ENCODE data around the gene IVL. TPM values are rescaled to one million over a fixed set of nuclear protein-coding genes. Genes with fewer than 3 reads are reported as not detected.

Gene IVL
- total RNA-seq (not detected), polyA plus RNA-seq (ENCODE audit: insufficient read depth in 1 of 8, insufficient read length in 8 of 8, low replicate concordance in 1 of 8) (1 to 10 TPM in 1 of 8 donors, under 1 TPM in 3, not detected in 4; 0.11 to 8.1 (median 0.32) TPM)
- long read RNA-seq, donor 1, result 0 reads
- long read RNA-seq, donor 2, result 0 reads
- long read RNA-seq, donor 3, result 0 reads
- long read RNA-seq, donor 4, result 0 reads
- long read RNA-seq, donor 5, result 0 reads
- long read RNA-seq, donor 6, result 0 reads
- long read RNA-seq, donor 7, result 0 reads
- long read RNA-seq, donor 8, result 0 reads
- long read RNA-seq, donor 9, result 0 reads
- long read RNA-seq, donor 10, result 0 reads
- long read RNA-seq, donor 11, result 0 reads

GRCh38 chr1:152907686-152908601 is at the start of gene IVL:
IVL (plus strand) TSS chr1:152908546; CDS start chr1:152909798, 1,252 bp downstream.
- no peaks in the 10 kb centered on the region for H3K36me3 ChIP-seq (ENCODE audit: control insufficient read depth, insufficient read depth, low read length)
- DNase-seq, result no peak
- H3K4me1 ChIP-seq (ENCODE audit: control insufficient read depth, insufficient read depth, low read length), result no peaks in the 10 kb centered on the region
- H3K4me3 ChIP-seq (ENCODE audit: low read length), result no peak within 1 kb of the TSS
- 58% methylated on average over 2 of the region's 4 CpGs for WGBS (ENCODE audit: insufficient coverage)
- no peaks in the 10 kb centered on the region for H3K9me3 ChIP-seq (replicated peaks; ENCODE audit: control insufficient read depth, low read depth, low read length)
- H3K27ac ChIP-seq (ENCODE audit: low read length), result no peak within 1 kb of the TSS
- no peaks in the 10 kb centered on the region for H3K27me3 ChIP-seq (ENCODE audit: control insufficient read depth, insufficient read depth, low read length)

- Histone ChIP-seq H3K4me1 (ENCODE audit: control insufficient read depth, insufficient read depth, low read length) (no peaks in the 10 kb centered on the region), H3K4me3 (ENCODE audit: low read length) (no peak within 1 kb of the TSS), H3K9me3 (replicated peaks; ENCODE audit: control insufficient read depth, low read depth, low read length) (no peaks in the 10 kb centered on the region), H3K27ac (ENCODE audit: low read length) (no peak within 1 kb of the TSS), H3K27me3 (ENCODE audit: control insufficient read depth, insufficient read depth, low read length) (no peaks in the 10 kb centered on the region), H3K36me3 (ENCODE audit: control insufficient read depth, insufficient read depth, low read length) (no peaks in the 10 kb centered on the region)
- 90% methylated on average over 3 of the region's 3 CpGs for WGBS (ENCODE audit: insufficient coverage)
- DNase-seq, result no peak
Observed at GRCh38 chr1:152859696-152860095, 48.6 kb upstream of the IVL start, which contains the start of gene LCE7A. LCE7A (plus strand) TSS chr1:152859996; CDS start chr1:152860698, 702 bp downstream.

DNA sequence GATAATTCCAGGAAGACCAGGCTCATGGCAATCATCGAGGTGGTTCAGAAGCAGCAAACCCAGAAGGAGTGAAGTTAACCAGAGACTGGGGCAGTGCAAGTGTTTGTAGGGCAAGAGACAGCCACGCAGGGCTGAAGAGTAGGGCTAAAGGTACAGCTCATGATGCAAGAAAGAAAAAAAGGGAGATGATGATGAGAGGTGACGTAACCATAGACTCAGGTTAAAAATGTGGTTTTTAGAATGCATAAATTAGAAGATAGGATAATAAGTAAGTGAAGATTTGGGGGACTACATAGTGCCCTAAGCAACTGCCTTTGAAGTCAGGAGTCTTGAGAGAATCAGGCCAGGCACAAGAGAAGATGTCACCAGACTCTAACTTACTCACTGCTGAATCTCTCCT is 48.2 kb upstream of the IVL start:
- DNase-seq, result no peak
- 62% methylated on average over 3 of the region's 3 CpGs for WGBS (ENCODE audit: insufficient coverage)

GRCh38 chr1:152861374-152861773 is 47.0 kb upstream of the IVL start:
- no peaks in the 10 kb centered on the region for H3K4me1 ChIP-seq (ENCODE audit: control insufficient read depth, insufficient read depth, low read length)
- H3K27me3 ChIP-seq (ENCODE audit: control insufficient read depth, insufficient read depth, low read length), result no peaks in the 10 kb centered on the region
- no peak overlapping the region for H3K27ac ChIP-seq (ENCODE audit: low read length)
- no peaks in the 10 kb centered on the region for H3K9me3 ChIP-seq (replicated peaks; ENCODE audit: control insufficient read depth, low read depth, low read length)
- 30% methylated on average over 2 of the region's 4 CpGs for WGBS (ENCODE audit: insufficient coverage)
- no peak overlapping the region for H3K4me3 ChIP-seq (ENCODE audit: low read length)
- DNase-seq, result no peak
- no peaks in the 10 kb centered on the region for H3K36me3 ChIP-seq (ENCODE audit: control insufficient read depth, insufficient read depth, low read length)

More for the DNA sequence above, 48.2 kb upstream of the IVL start:
- no peaks in the 10 kb centered on the region for H3K4me1 ChIP-seq (ENCODE audit: control insufficient read depth, insufficient read depth, low read length)
- no peak overlapping the region for H3K4me3 ChIP-seq (ENCODE audit: low read length)
- no peaks in the 10 kb centered on the region for H3K27me3 ChIP-seq (ENCODE audit: control insufficient read depth, insufficient read depth, low read length)
- no peak overlapping the region for H3K27ac ChIP-seq (ENCODE audit: low read length)
- no peaks in the 10 kb centered on the region for H3K9me3 ChIP-seq (replicated peaks; ENCODE audit: control insufficient read depth, low read depth, low read length)
- H3K36me3 ChIP-seq (ENCODE audit: control insufficient read depth, insufficient read depth, low read length), result no peaks in the 10 kb centered on the region

DNA sequence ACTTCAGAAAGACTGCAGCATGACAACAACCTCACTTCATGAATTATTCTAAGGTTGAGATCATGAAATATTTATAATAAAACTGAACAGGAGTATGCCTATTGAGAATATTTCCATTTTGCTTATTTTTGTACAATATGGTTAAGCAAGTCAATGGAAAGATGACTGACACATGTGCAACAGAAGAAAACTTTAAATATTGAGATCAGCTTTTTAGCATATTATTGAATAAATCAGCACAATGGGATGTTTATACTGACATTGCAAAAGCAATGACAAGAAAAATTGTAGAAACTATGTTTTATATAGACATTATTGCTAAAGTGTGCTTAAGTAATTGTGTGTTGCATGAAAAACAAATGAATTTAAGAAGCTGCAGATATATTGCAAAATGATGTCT is 43.9 kb upstream of the IVL start:
- Histone ChIP-seq H3K9me3 (replicated peaks; ENCODE audit: control insufficient read depth, low read depth, low read length) (no peaks in the 10 kb centered on the region), H3K4me1 (ENCODE audit: control insufficient read depth, insufficient read depth, low read length) (no peaks in the 10 kb centered on the region), H3K4me3 (ENCODE audit: low read length) (no peak overlapping the region), H3K36me3 (ENCODE audit: control insufficient read depth, insufficient read depth, low read length) (no peaks in the 10 kb centered on the region), H3K27ac (ENCODE audit: low read length) (no peak overlapping the region), H3K27me3 (ENCODE audit: control insufficient read depth, insufficient read depth, low read length) (no peaks in the 10 kb centered on the region)
- DNase-seq, result no peak

GRCh38 chr1:152866321-152866720 is 42.0 kb upstream of the IVL start:
- WGBS (ENCODE audit: insufficient coverage), result 39% methylated on average over 2 of the region's 2 CpGs
- H3K27ac ChIP-seq (ENCODE audit: low read length), result no peak overlapping the region
- no peaks in the 10 kb centered on the region for H3K4me1 ChIP-seq (ENCODE audit: control insufficient read depth, insufficient read depth, low read length)
- H3K4me3 ChIP-seq (ENCODE audit: low read length), result no peak overlapping the region
- DNase-seq, result no peak
- no peaks in the 10 kb centered on the region for H3K27me3 ChIP-seq (ENCODE audit: control insufficient read depth, insufficient read depth, low read length)
- H3K9me3 ChIP-seq (replicated peaks; ENCODE audit: control insufficient read depth, low read depth, low read length), result no peaks in the 10 kb centered on the region
- H3K36me3 ChIP-seq (ENCODE audit: control insufficient read depth, insufficient read depth, low read length), result no peaks in the 10 kb centered on the region

GRCh38 chr1:152869808-152870419 is 38.4 kb upstream of the IVL start:
- Histone ChIP-seq H3K4me1 (ENCODE audit: control insufficient read depth, insufficient read depth, low read length) (no peaks in the 10 kb centered on the region), H3K4me3 (ENCODE audit: low read length) (no peak overlapping the region), H3K36me3 (ENCODE audit: control insufficient read depth, insufficient read depth, low read length) (no peaks in the 10 kb centered on the region), H3K27me3 (ENCODE audit: control insufficient read depth, insufficient read depth, low read length) (no peaks in the 10 kb centered on the region), H3K9me3 (replicated peaks; ENCODE audit: control insufficient read depth, low read depth, low read length) (no peaks in the 10 kb centered on the region), H3K27ac (ENCODE audit: low read length) (no peak overlapping the region)
- 100% methylated on average over 2 of the region's 9 CpGs for WGBS (ENCODE audit: insufficient coverage)
- DNase-seq, result peak; percentile 66

DNA sequence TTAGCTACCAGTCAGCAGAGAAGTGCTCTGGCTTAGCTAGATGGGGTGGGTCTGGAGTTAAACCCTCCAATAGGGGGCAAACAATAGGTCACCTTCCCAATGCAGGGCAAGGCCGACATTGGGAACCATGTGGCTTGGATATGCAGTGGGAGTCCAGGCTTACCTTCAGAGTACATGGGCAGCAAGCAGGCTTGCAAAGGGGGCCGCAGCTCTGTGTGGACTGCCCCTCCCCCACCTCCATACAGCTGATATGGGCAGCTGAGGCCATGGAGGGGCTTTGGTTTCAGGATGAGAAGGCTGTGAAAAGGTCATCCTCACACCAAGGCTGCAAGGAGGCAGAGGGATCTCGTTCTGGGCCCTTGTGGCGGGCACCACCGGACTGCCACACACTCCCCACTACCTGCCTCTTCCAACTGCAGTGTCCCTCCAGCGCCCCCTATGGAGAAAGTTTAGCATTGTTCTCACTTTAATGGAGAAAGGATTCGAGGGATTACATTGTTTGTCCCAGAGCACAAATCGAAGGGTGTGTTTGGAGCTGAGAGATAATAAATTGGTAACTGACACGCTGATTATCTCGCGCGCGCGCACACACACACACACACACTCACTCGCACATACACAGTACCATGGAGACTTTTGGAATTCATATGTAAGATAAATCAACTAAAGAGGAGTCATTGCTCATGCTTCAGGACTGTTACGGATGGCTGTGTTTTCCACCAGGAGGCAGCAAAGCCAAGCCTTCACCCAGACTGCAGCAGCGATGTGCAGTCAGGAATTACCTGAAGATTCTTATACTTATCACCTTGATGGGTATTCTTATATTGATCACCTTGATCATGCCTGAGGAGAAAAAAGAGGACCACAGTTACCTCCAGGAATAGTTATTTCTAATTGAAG is 37.3 kb upstream of the IVL start:
- WGBS (ENCODE audit: insufficient coverage), result no CpG with 5 or more reads among the region's 17 CpGs

DNA sequence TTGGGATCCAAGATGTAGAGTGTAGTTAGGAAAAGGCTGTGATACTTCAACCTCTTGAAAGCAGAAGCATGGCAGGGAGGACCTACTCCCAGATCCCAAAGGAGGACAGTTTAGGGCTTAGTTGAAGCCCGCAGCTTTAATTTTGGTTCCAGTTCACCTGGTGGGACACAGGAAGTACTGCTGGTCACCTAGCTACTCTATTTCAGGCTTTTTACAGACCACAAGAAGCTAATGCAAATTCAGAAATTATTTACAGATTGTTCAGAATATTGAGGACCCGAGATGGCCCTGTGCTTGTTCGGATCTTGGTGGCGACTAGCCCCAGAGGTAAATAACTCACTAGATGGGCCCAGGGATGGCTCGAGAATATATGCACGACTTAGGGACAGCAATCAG is 36.6 kb upstream of the IVL start:
- 93% methylated on average over 5 of the region's 6 CpGs for WGBS (ENCODE audit: insufficient coverage)
- H3K4me1 ChIP-seq (ENCODE audit: control insufficient read depth, insufficient read depth, low read length), result no peaks in the 10 kb centered on the region
- no peak for DNase-seq
- H3K27ac ChIP-seq (ENCODE audit: low read length), result no peak overlapping the region
- H3K9me3 ChIP-seq (replicated peaks; ENCODE audit: control insufficient read depth, low read depth, low read length), result no peaks in the 10 kb centered on the region
- no peaks in the 10 kb centered on the region for H3K36me3 ChIP-seq (ENCODE audit: control insufficient read depth, insufficient read depth, low read length)
- no peaks in the 10 kb centered on the region for H3K27me3 ChIP-seq (ENCODE audit: control insufficient read depth, insufficient read depth, low read length)
- H3K4me3 ChIP-seq (ENCODE audit: low read length), result no peak overlapping the region

More for the DNA sequence above, 37.3 kb upstream of the IVL start:
- Histone ChIP-seq H3K27me3 (ENCODE audit: control insufficient read depth, insufficient read depth, low read length) (no peaks in the 10 kb centered on the region), H3K36me3 (ENCODE audit: control insufficient read depth, insufficient read depth, low read length) (no peaks in the 10 kb centered on the region), H3K27ac (ENCODE audit: low read length) (no peak overlapping the region), H3K9me3 (replicated peaks; ENCODE audit: control insufficient read depth, low read depth, low read length) (no peaks in the 10 kb centered on the region), H3K4me1 (ENCODE audit: control insufficient read depth, insufficient read depth, low read length) (no peaks in the 10 kb centered on the region), H3K4me3 (ENCODE audit: low read length) (no peak overlapping the region)
- peak; percentile 2 for DNase-seq

Data from muscle of leg (tissue), 16 donors.